Measurements from ENCODE around the gene CRTAP.
"Not testable (repeated sequence)": the region's sequence is repeated elsewhere in the genome, so short reads cannot be mapped to it uniquely, and the experiment has no call there.

CRTAP gene

GRCh38 chr3:33103480-33103879 is 10.3 kb upstream of the CRTAP start:
- in situ Hi-C loops (cut with MboI; ENCODE audit: low pct_unique_long_range_greater_than_20kb, low sequenced_read_pairs, unreplicated experiment): no loop called here

GRCh38 chr3:33104803-33105202 is 9.0 kb upstream of the CRTAP start:
- no peak for TF ChIP-seq CTCF (IDR thresholded peaks at IDR 0.05; ENCODE audit: extremely low read depth, insufficient read depth, missing control alignments)
- in situ Hi-C loops (cut with MboI; ENCODE audit: low pct_unique_long_range_greater_than_20kb, low sequenced_read_pairs, unreplicated experiment): no loop called here
- no peak for DNase-seq (ENCODE audit: low spot score)

More at GRCh38 chr3:33103480-33103879, 10.3 kb upstream of the CRTAP start:
- TF ChIP-seq CTCF (IDR thresholded peaks at IDR 0.05; ENCODE audit: extremely low read depth, insufficient read depth, missing control alignments): no peak
- no peak for DNase-seq (ENCODE audit: low spot score)

GRCh38 chr3:33105341-33105948 is 8.4 kb upstream of the CRTAP start:
- in situ Hi-C loops (cut with MboI; ENCODE audit: low pct_unique_long_range_greater_than_20kb, low sequenced_read_pairs, unreplicated experiment): no loop called here
- TF ChIP-seq CTCF (IDR thresholded peaks at IDR 0.05; ENCODE audit: extremely low read depth, insufficient read depth, missing control alignments): no peak
- no peak for DNase-seq (ENCODE audit: low spot score)

- in situ Hi-C loops (cut with MboI; ENCODE audit: low pct_unique_long_range_greater_than_20kb, low sequenced_read_pairs, unreplicated experiment): not testable (repeated sequence)
- peak; percentile 20 for DNase-seq (ENCODE audit: low spot score)
Measured at GRCh38 chr3:33106854-33107253, 7.0 kb upstream of the CRTAP start.

GRCh38 chr3:33111581-33111980 is 2.2 kb upstream of the CRTAP start:
- in situ Hi-C loops (cut with MboI; ENCODE audit: low pct_unique_long_range_greater_than_20kb, low sequenced_read_pairs, unreplicated experiment): no loop called here
- no peak for TF ChIP-seq CTCF (IDR thresholded peaks at IDR 0.05; ENCODE audit: extremely low read depth, insufficient read depth, missing control alignments)
- DNase-seq (ENCODE audit: low spot score): peak; percentile 46

GRCh38 chr3:33114622-33115023 is 809 bp downstream of the CRTAP start:
- TF ChIP-seq CTCF (IDR thresholded peaks at IDR 0.05; ENCODE audit: extremely low read depth, insufficient read depth, missing control alignments): no peak
- in situ Hi-C loops (cut with MboI; ENCODE audit: low pct_unique_long_range_greater_than_20kb, low sequenced_read_pairs, unreplicated experiment): no loop called here
- no peak for DNase-seq (ENCODE audit: low spot score)

GRCh38 chr3:33115024-33115768 is 1.4 kb downstream of the CRTAP start:
- no peak for TF ChIP-seq CTCF (IDR thresholded peaks at IDR 0.05; ENCODE audit: extremely low read depth, insufficient read depth, missing control alignments)
- no peak for DNase-seq (ENCODE audit: low spot score)
- in situ Hi-C loops (cut with MboI; ENCODE audit: low pct_unique_long_range_greater_than_20kb, low sequenced_read_pairs, unreplicated experiment): no loop called here

Measured in GM13977 (cell line).